Stimulated activated CD4-positive, alpha-beta T cell treated with anti-CD3 and anti-CD28 coated beads, Interleukin-12 subunit alpha, Interleukin-12 subunit beta, amount 100 ng/mL, for 24 hours (primary cell): Measurements from ENCODE around the gene LUC7L.
"Not testable (repeated sequence)": the region's sequence is repeated elsewhere in the genome, so short reads cannot be mapped to it uniquely, and the experiment has no call there.

Experiments used
- DNase-seq, 2 experiments: peaks; one replicate each; pipeline ENCODE4 v3.0.0-alpha.2; 2020; ENCODE audit warnings: low read depth in 2 of 2

LUC7L gene

DNA sequence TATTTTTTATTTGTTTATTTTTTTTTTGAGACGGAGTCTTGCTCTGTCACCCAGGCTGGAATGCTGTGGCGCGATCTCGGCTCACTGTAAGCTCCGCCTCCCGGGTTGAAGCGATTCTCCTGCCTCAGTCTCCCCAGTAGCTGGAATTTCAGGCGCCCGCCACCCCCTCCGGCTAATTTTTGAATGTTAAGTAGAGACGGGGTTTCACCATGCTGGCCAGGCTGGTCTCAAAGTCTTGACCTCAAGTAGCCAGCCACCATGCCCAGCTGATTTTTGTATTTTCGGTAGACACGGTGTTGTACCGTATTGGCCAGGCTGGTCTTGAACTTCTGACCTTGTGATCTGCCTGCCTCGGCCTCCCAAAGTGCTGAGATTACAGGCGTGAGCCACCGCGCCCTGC is 1.1 kb upstream of the LUC7L start:
- not testable (repeated sequence) for DNase-seq

DNA sequence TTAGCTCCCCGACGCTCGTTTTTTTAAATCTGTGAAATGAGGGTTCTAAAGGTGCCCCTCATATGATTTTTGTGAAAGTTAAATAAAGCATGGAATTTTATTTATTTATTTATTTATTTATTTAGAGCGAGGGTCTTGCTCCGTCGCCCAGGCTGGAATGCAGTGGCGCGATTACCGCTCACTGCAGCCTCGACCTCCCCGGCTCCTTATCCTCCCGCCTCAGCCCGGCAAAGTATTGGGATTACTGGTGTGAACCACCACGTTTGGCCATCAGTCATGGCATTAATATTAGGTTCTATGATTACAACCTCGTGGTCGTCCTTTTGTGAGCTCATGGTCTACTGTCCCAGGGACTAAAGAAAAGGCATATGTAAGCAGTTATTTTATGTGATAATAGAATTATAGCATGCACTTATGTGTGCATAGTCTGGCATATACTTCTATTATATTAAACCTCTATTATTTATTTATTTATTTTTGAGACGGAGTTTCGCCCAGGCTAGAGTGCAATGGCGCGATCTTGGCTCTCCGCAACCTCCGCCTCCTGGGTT is 557 bp upstream of the LUC7L start:
- no peak for DNase-seq

DNA sequence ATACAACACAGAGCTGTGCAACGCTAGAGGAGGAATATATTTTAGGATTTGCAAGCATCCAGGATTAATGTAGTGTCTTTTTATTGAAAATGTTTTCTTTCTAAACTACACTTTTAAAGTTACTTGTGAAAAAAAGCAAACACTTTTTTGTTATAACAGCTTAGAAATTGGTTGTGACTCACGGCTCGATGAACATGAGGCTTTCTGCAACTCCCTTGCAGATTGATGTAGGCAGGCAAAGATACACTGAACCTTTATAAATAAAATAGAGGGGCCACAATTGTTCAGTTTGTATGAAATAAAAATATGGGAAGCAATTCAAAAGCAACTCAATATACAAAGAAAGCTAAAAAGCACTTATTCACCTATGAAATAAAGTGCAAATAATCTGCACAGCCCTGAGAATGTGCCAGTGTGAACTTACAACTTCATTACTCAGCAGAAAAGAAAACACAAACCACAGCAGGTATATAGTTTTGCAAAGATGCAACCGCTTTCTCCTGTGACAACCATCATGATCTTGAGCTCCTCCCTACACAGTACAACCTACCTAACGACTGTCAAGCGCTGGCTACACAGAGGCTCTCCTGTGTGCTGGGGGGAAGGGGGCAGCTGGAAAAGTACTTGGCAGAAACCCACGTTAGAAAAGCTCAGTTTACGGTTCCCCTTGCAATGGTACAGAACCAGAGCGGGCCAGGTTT is 948 bp downstream of the LUC7L start:
- no peak for DNase-seq

DNA sequence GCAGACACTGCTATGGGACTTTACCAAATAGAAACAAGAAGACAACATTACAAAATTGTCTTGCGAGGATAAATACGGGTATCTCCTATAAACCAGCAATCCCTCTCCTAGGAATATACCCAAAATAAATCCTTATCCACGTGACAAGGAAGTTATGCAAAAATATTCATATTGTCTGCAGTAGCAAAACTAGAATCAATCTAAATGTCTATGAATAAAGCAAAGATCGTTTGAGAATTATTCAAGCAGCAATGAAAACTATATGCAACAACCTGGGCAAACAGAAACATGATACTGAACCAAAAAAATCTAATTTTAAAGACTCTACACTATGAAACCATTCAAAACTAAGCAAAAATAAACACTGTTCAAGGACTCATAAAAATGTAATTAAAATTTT is 9.2 kb downstream of the LUC7L start:
- no peak for DNase-seq

DNA sequence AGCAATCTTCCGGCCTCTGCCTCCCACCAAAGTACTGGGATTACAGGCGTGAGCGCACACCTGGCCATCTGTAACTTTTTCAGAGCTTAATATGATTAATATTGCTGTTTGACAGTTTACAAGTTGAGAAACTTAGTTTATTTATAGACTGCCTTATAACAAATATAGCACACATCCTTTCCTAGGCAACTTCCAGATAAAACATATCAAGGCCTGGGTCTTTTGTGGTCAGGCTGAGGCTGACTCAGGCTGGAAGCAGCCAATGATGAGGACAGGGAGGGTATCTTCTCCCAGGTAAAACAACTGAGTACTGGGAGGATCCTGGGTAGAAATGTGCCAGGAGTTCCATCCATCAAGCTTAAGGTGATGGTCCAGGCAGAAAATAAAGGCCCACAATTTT is 16.2 kb downstream of the LUC7L start:
- no peak for DNase-seq

DNA sequence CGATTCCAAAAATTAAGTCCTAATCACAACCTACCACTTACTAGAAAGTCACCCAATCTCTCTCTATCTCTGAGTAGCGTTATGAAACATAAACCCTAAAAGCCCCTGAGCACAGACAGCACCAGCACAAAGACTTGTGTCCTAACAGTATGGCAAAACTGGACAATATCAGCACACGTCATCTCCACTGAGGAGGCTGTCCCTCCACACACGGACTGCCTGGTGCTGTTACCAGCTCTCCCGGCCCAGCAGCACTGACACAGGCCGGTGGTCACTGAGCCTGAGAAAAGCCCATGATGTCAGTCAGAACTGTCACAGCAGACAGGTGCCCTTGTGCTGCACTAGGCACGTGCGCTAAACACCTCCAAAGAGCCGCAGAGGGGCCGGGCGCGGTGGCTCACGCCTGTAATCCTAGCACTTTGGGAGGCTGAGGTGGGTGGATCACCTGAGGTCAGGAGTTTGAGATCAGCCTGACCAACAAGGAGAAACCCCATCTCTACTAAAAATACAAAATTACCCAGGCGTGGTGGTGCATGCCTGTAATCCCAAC is 17.5 kb downstream of the LUC7L start:
- not testable (repeated sequence) for DNase-seq

DNA sequence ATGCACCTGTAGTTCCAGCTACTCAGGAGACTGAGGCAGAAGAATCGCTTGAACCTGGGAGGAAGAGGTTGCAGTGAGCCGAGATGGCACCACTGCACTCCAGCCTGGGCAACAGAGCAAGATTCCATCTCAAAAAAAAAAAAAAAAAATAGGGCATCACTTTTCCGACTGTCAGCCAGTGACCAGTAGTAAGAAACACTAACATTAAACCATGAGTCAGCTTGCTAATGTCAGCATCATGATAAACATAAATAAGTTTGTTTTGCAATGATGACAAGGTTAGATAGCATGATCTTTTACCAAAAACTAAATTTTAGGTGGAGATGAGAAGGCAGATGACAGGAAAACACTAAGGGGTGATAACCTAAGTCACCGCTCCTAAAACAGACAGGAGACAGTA is 19.9 kb downstream of the LUC7L start:
- not testable (repeated sequence) for DNase-seq

DNA sequence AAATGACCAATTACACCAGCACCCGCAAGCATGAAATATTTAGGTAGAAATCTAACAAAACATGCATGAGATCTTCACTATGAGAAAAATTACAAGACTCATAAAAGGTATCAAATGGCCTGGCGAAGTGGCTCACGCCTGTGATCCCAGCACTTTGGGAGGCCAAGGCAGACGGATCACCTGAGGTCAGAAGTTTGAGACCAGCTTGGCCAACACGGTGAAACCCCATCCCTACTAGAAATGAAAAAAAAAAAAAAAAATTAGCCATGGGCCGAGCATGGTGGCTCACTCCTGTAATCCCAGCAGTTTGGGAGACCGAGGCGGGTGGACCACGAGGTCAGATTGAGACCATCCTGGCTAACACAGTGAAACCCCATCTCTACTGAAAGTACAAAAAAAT is 25.2 kb downstream of the LUC7L start:
- DNase-seq: not testable (repeated sequence)

DNA sequence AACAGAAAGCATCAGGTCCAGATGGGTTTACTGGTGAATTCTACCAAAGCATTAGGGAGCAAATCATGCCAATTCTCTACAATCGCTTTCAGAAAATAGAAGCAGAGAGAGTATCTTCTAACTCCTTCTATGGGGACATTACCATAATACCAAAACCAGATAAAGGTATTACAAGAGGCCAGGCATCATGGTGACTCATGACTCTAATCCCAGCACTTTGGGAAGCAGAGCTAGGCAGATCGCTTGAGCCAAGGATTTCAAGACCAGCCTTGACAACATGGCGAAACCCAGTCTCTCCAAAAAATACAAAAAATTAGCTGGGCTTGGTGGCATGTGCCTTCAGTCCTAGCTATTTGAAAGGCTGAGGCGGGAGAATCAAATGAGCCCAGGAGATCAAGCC is 26.0 kb downstream of the LUC7L start:
- no peak for DNase-seq

DNA sequence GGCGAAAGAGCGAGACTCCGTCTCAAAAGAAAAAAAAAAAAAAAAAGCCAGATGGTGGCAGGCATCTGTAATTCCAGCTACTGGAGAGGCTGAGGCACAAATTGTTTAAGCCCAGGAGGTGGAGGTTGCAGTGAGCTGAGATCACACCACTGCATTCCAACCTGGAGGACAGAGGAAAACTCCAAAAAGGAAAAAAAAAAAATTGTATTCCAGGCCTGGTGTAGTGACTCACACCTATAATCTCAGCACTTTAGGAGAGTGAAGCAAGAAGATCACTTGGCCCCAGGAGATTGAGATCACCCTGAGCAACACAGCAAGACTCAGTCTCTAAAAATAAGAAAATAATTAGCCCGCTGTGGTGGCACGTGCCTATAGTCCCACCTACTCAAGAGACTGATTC is 28.9 kb downstream of the LUC7L start:
- no peak for DNase-seq

DNA sequence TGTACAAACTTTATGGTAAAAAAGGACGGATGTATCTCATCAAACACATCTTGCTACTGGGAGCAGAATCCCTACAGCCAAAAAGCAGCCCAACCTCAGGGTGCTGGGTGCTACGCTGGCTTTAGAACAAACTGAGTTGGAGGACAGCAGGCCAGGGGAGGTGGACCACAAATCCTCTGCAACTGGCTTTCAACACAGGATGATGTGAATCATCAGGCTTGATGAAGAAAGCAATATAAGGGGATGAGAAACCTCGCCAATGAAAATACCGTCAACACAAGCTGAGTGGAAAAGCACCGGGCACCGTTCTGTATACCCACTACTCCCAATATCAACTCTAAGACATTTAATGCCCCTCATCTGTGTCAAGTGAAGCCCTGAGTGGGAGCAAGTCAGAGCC is 34.7 kb downstream of the LUC7L start:
- DNase-seq: no peak

DNA sequence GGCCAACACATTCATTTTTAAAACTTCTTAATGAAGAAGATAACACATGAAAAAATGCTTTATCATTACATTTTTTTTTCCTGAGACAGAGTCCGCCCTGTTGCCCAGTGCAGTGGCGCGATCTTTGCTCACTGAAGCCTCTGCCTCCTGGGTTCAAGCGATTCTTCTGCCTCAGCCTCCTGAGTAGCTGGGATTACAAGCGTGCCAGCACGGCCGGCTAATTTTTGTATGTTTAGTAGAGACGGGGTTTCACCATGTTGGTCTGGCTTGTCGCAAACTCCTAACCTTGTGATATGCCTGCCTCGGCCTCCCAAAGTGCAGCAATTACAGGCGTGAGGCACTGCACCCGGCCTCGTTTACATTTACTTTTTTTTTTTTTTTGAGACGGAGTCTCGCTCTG is 35.8 kb downstream of the LUC7L start:
- no peak for DNase-seq

DNA sequence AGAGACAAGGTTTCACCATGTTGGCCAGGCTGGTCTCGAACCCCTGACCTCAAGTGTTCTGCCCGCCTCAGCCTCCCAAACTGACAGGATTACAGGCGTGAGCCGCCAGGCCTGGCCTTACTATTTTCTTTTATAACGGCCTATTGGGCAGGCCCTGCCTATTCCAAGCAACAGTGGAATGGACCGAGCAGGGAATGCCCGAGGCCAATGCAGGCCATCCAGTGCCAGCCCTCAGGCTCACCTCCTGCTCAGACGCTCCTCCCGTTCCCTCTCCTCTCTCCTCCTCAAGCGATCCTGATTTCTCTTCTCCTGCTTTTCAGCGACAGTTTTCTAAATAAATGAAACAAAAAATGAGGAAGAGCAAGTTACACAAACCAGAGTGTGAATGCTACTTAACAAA is 36.6 kb downstream of the LUC7L start:
- no peak for DNase-seq

DNA sequence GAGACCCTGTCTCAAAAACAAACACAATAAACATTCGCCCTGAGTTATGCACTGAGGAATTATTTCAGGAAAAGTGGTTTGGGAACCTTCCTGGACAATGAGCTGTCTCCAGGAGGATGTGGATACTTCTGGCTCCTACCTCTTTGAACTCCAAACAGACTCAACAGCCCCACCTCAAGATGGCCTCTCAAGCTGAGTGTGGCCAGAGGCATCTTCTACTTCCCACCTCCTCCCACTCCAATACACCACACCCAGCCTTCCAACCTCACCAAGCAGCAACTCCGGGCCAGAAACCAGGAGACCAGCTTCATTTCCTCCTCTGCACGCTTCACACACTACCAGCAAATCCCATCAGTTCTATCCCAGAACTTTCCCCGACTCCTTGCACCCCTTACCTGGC is 37.4 kb downstream of the LUC7L start:
- no peak for DNase-seq

DNA sequence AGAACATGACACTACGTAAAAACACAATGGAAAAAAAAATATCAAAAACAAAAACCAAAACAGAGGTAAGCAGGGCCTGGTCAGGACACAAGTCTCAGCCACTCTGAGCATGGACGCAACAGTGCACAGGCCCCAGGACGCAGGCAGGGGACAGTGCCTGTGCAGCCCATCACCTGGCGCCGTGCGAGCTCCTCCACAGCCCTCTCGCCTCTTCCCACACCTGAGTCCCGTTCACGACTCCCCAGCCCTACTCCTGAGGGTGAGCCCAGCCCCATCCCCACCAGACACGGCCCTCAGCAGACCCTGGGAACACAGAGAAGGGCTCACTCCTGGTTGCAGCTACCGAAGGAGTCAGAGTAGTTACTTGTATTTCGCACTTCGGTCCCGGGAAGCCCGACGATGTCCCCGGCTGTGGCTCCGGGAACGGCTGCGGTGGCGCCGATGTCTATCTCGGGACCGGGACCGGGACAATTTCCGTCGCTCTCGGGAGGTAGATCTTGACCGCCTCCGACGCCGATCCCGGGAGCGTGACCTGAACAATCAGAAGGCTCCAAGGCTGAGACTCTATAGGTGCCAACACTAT is 39.6 kb downstream of the LUC7L start:
- DNase-seq: no peak

DNA sequence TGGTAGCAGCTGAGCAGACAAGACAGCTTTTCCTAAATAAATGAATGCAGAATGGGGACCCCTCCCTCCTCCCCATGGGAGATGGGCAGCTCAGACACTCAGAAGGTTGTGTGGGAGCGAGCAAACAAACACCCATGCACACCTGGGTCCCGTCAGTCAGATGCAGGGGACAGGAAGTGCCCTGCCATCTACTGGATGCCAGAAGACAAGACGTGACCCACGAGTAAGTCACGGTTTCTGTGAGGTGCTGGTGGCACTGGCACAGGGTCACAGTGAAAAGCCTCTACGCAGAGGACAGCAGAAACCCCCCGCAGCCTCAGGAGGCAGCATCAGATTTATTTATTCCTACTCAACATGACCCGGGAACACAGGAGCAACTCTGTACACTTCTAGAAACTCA is 40.6 kb downstream of the LUC7L start:
- DNase-seq: no peak

DNA sequence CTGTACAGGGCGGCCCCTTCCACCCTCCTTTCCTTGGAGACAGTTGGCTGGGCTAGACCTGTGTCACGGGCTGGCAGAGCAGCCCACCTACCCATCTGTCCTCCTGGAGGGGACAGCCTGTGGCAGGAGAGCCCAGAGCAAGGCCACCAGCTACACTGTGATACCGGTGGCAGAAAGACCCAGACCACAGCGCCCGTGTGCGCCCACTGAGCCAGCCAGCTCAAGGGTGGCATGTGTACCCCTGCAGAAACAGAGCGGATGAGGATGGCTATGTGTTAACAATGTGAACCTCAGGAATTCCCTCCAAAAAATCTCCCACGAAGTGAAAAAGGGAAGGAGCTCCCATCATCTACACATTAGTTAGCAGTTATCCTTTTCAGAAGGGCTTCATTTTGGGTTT is 41.9 kb downstream of the LUC7L start:
- no peak for DNase-seq

DNA sequence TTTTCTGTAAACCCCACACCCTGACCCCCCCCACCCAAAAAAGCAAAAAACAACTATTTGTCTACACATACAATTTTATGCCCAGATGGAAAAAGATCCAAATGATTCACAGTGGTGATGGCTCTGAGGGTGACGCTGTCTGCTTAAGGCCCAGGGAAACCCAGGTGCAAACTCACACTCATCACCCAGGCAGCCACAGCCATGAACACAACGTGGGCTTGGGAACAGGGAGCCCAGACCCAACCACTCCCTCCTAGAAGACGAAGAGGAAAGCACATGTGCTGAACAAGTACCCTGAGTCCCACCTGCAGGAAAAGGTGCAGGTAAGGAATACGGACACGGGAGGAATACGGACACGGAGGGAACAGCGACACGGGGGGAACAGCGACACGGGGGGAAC is 43.6 kb downstream of the LUC7L start:
- DNase-seq: no peak

DNA sequence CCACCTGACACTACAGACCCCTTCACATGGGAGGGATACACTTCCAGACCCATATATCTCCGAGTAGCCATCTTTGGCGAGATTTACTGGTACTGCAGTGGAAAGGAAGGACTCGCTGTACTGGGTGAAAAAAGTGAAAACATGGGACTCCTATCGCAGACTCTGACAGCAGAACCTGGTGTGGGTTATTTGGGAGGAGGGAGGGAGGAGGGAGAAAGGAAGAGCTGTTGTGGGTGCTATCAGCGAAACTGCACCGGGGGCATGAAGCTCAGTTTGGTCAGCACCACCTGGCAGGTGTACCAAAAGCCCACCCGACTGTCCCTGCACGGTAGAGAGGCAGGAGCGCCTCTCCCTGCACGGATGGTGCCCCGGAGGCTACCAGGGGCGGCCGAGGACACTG is 44.0 kb downstream of the LUC7L start:
- DNase-seq: no peak

DNA sequence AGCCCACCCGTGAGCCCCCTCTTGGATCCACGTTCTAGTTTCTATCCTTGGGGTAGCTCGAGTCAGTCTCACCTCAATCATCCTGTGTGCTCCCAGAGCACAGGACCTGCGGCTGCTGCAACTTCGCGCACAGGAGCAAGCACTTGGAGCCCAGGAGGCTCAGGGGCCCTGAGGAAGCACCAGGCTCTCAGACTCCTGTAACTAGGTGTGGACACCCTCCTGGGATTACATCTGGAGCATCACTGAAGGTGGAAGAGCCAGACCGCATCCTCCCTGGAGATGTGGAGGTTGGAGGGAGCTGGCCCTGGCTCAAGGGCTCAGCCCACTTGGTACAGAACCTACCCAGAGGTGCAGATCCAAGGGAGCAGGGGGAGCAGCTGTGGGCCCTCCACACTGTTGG is 46.2 kb downstream of the LUC7L start:
- no peak for DNase-seq

DNA sequence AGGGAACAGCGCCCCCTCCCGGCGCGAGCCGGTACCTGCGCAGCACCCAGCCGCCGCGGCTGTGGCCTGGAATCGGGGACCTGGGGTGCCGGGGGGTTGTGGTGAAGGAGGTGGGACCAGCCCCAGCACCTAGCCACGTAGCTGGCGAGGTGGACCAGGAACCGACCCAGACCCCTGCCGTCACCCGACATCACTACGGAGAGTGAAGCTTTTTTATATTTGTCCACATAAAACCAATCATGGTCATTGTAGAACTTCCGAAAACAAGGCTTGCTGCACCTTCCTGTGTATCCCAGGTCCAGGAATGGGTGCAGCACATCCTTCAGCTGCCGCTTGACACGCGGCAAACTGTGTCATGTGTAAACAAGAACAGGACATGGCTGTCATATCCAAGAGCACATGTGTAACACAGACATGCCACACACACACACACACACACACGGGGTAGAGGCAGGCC is 47.7 kb downstream of the LUC7L start:
- DNase-seq: peak in 1 of 2 experiments; percentile 71

DNA sequence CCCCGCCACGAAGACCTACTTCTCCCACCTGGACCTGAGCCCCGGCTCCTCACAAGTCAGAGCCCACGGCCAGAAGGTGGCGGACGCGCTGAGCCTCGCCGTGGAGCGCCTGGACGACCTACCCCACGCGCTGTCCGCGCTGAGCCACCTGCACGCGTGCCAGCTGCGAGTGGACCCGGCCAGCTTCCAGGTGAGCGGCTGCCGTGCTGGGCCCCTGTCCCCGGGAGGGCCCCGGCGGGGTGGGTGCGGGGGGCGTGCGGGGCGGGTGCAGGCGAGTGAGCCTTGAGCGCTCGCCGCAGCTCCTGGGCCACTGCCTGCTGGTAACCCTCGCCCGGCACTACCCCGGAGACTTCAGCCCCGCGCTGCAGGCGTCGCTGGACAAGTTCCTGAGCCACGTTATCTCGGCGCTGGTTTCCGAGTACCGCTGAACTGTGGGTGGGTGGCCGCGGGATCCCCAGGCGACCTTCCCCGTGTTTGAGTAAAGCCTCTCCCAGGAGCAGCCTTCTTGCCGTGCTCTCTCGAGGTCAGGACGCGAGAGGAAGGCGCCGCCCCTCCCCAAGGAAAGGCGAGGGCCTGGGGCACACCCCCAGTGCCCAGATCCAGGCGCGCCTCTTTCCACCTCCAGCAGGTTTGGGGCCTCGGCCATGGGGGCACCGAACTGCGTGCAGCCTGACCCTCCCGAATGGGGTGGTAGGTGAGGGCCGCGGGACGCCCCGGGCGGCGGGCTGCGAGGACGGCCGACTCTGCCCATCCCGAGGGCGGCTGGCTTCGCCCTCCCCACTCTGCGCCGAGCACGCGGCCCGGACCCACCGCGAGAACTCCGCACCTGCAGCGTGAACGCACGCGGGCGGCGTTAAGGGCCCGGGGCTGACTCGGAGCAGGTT is 48.3 kb downstream of the LUC7L start:
- peak in 1 of 2 experiments; percentile 82 for DNase-seq
